GM12878 (cell line): ENCODE results near the gene P3H3. TPM values are rescaled to one million over a fixed set of nuclear protein-coding genes. Genes with fewer than 3 reads are reported as not detected.

Experiments
- ATAC-seq: fragments of 200-7000 bp; cut with Tn5 transposase; 3 replicates; pipeline ENCODE4 v1.9.1; 2020; ENCODE audit warnings: mild to moderate bottlenecking, moderate library complexity
- BruUV-seq: library from RNA; stranded (reverse); fragments of 400-500 nt; replicated peaks from 2 replicates; lab custom pipeline; 2021; lab: Mats Ljungman, UMichigan
- CTCF ChIA-PET: fragments of 300-600 bp; sonication (Branson Sonifier 250); formaldehyde crosslinking; extraction: SDS; loops from one replicate; lab custom pipeline; 2021; ENCODE audit warnings: inconsistent platforms; lab: Yijun Ruan, JAX
- POLR2A ChIA-PET: fragments of 350-600 bp; formaldehyde crosslinking; extraction: SDS; loops from one replicate; lab custom pipeline; 2021; ENCODE audit warnings: inconsistent platforms; lab: Charles Lee
- RAD21 ChIA-PET: fragments of 300-600 bp; sonication (Branson Sonifier 250); formaldehyde crosslinking; loops from one replicate; lab custom pipeline; 2023; ENCODE audit warnings: antibody characterized with exemption; ENCODE audit not compliant: unreplicated experiment; lab: Charles Lee
- SMC1A ChIA-PET: fragments of 300-600 bp; sonication (Branson Sonifier 250); formaldehyde crosslinking; loops from one replicate; lab custom pipeline; 2023; ENCODE audit not compliant: unreplicated experiment, uncharacterized antibody; lab: Charles Lee
- DNase-seq: peaks from one replicate; pipeline ENCODE4 v3.0.0-alpha.2; 2011; ENCODE audit warnings: low read depth, low spot score
- FAIRE-seq: peaks from 3 replicates; lab custom pipeline; 2011; peaks lifted over from hg19 to GRCh38; lab: Jason Lieb, UNC
- H2AFZ ChIP-seq: 2 replicates; pipeline ENCODE4 v1.6.0; 2011; ENCODE audit warnings: low read depth, low read length, control low read depth; ENCODE audit not compliant: control insufficient read depth
- H3K27ac ChIP-seq: 2 replicates; pipeline ENCODE4 v1.5.1; 2011; ENCODE audit warnings: control low read depth; ENCODE audit not compliant: control insufficient read depth, insufficient read depth
- H3K27me3 ChIP-seq, 2 experiments: replicated peaks in 1 of 2; 2 replicates each; pipeline versions ENCODE4 v1.6.0 to v1.6.1; 2011; ENCODE audit warnings: low read length in 1 of 2; ENCODE audit not compliant: control insufficient read depth in 2 of 2, insufficient read depth in 2 of 2
- H3K36me3 ChIP-seq, 2 experiments: 2 replicates each; pipeline ENCODE4 v1.5.1; 2011; ENCODE audit warnings: low read length in 1 of 2; ENCODE audit not compliant: control insufficient read depth in 2 of 2, insufficient read depth in 2 of 2
- H3K4me1 ChIP-seq: 2 replicates; pipeline ENCODE4 v1.6.1; 2011; ENCODE audit warnings: mild to moderate bottlenecking, low read length, moderate library complexity, mixed read lengths; ENCODE audit not compliant: control insufficient read depth, insufficient read depth
- H3K4me2 ChIP-seq: 2 replicates; pipeline ENCODE4 v1.6.0; 2011; ENCODE audit warnings: control low read depth; ENCODE audit not compliant: control insufficient read depth, insufficient read depth
- H3K4me3 ChIP-seq: fragments of 200-600 bp; sonication (generic); 2 replicates; pipeline ENCODE4 v1.5.1; 2016
- H3K79me2 ChIP-seq: 2 replicates; pipeline ENCODE4 v1.6.0; 2011; ENCODE audit warnings: low read length; ENCODE audit not compliant: control insufficient read depth, insufficient read depth
- H3K9ac ChIP-seq: 2 replicates; pipeline ENCODE4 v1.8.0; 2011; ENCODE audit warnings: low read length, control low read depth, mixed read lengths; ENCODE audit not compliant: control insufficient read depth, insufficient read depth
- H3K9me3 ChIP-seq: replicated peaks from 3 replicates; pipeline ENCODE4 v1.5.1; 2011; ENCODE audit warnings: mild to moderate bottlenecking, low read length; ENCODE audit not compliant: control insufficient read depth, insufficient read depth
- H4K20me1 ChIP-seq: 2 replicates; pipeline ENCODE4 v1.6.0; 2011; ENCODE audit not compliant: control insufficient read depth, insufficient read depth
- ATF7 ChIP-seq: fragments of 450-650 bp; IDR thresholded peaks from 2 replicates; pipeline ENCODE4 v1.6.1; 2016; ENCODE audit warnings: low read depth, mild to moderate bottlenecking
- CBX5 ChIP-seq: sonication (generic); IDR thresholded peaks from 2 replicates; pipeline ENCODE4 v1.6.1; 2016; ENCODE audit warnings: low read depth, moderate library complexity, mild to moderate bottlenecking, inconsistent platforms
- CEBPB ChIP-seq, 2 experiments: fragments of 150-350 bp in 1 of 2; IDR thresholded peaks; 2 replicates each; pipeline ENCODE4 v1.6.1; 2012 to 2014; ENCODE audit warnings: low read depth in 2 of 2, low read length in 2 of 2, borderline replicate concordance in 1 of 2, inconsistent platforms in 1 of 2
- DPF2 ChIP-seq: fragments of 450-650 bp; IDR thresholded peaks from 2 replicates; pipeline ENCODE4 v1.6.1; 2017; ENCODE audit warnings: mild to moderate bottlenecking
- EED ChIP-seq: sonication (generic); IDR thresholded peaks from 2 replicates; pipeline ENCODE4 v1.6.1; 2016; ENCODE audit warnings: antibody characterized with exemption, low read depth
- HDAC2 ChIP-seq: fragments of 200-600 bp; sonication (generic); IDR thresholded peaks from 2 replicates; pipeline ENCODE4 v1.6.1; 2017
- MTA2 ChIP-seq: fragments of 450-650 bp; IDR thresholded peaks from 2 replicates; pipeline ENCODE4 v1.6.1; 2016; ENCODE audit warnings: low read depth, mild to moderate bottlenecking, moderate library complexity
- RFX5 ChIP-seq: IDR thresholded peaks from 2 replicates; pipeline ENCODE4 v1.6.1; 2011; ENCODE audit warnings: low read depth, low read length, improper control_type of control experiment
- SMAD5 ChIP-seq: IDR thresholded peaks from 2 replicates; pipeline ENCODE4 v1.6.1; 2016; ENCODE audit warnings: antibody characterized with exemption, low read depth
- TCF7 ChIP-seq: IDR thresholded peaks from 2 replicates; pipeline ENCODE4 v1.6.1; 2014; ENCODE audit warnings: antibody characterized with exemption, borderline replicate concordance
- ZNF207 ChIP-seq: fragments of 450-650 bp; IDR thresholded peaks from 2 replicates; pipeline ENCODE4 v1.6.1; 2014; ENCODE audit warnings: antibody characterized with exemption, mild to moderate bottlenecking, borderline replicate concordance
- WGBS: methylation state at CpG from one replicate; pipeline ENCODE4 v1.1.6; 2016; ENCODE audit warnings: low lambda C conversion rate; ENCODE audit not compliant: insufficient replicate concordance, insufficient coverage; ENCODE audit errors: missing lambda C conversion rate; 5-methylcytosine and 5-hydroxymethylcytosine counted together
- in situ Hi-C: fragments of 300-500 bp; cut with MboI; formaldehyde crosslinking; loops from 9 replicates; pipeline ENCODE4 v1.14.3; 2018; ENCODE audit warnings: mixed read lengths
- intact Hi-C: fragments of 100-400 bp; cut with micrococcal nuclease; formaldehyde crosslinking; loops from one replicate; pipeline ENCODE4 v1.14.2; 2022; ENCODE audit not compliant: unreplicated experiment
- polyA plus RNA-seq, 11 experiments: library from polyadenylated mRNA; depleted of rRNA in 4 of 11; unstranded in 6 of 11; stranded (reverse) in 5 of 11; fragments of >200 nt; fragmentation: Nextera tagmentation in 4 of 11; fragmentation: Illumina TruSeq in 1 of 11; extraction: Ambion mirVana in 4 of 11; extraction: Trizol in 1 of 11; gene quantifications; 1 replicate in 1 of 11; 2 replicates in 10 of 11; pipeline versions ENCODE4 v1.2.1 to v1.2.3, GENCODE V29; 2011 to 2016; ENCODE audit warnings: inconsistent platforms in 2 of 11, missing spikeins in 2 of 11, low read depth in 1 of 11
- total RNA-seq, 4 experiments: library from RNA; depleted of rRNA in 3 of 4; stranded (reverse); fragments of >200 nt in 3 of 4; fragmentation: Illumina TruSeq in 1 of 4; extraction: Trizol in 1 of 4; gene quantifications; 2 replicates each; pipeline versions ENCODE4 v1.2.1 to v1.2.3, GENCODE V29; 2013 to 2021
- TF ChIP-seq, protein P1 (sequence below): IDR thresholded peaks from 2 replicates; pipeline ENCODE4 v1.6.1; 2011; ENCODE audit warnings: borderline replicate concordance, low read depth, mild to moderate bottlenecking, moderate library complexity, low read length; ENCODE audit not compliant: insufficient read depth, poor library complexity, severe bottlenecking
- TF ChIP-seq, protein P2 (sequence below): fragments of 450-650 bp; IDR thresholded peaks from 2 replicates; pipeline ENCODE4 v1.6.1; 2016; ENCODE audit warnings: mild to moderate bottlenecking, moderate library complexity, borderline replicate concordance
- TF ChIP-seq, protein P3 (sequence below): IDR thresholded peaks from 2 replicates; pipeline ENCODE4 v1.6.1; 2011; ENCODE audit warnings: borderline replicate concordance, low read depth, mild to moderate bottlenecking, moderate library complexity, mixed read lengths, low read length; ENCODE audit not compliant: insufficient read depth; ENCODE audit errors: extremely low read length

The P3H3 gene
- total and polyA plus RNA-seq, 10 of the 15 experiments (the other 5 are each of a cell fraction or from before 2014, with no cell fraction given): 0.03 to 0.21 (median 0.05) TPM; not detected in 7

DNA sequence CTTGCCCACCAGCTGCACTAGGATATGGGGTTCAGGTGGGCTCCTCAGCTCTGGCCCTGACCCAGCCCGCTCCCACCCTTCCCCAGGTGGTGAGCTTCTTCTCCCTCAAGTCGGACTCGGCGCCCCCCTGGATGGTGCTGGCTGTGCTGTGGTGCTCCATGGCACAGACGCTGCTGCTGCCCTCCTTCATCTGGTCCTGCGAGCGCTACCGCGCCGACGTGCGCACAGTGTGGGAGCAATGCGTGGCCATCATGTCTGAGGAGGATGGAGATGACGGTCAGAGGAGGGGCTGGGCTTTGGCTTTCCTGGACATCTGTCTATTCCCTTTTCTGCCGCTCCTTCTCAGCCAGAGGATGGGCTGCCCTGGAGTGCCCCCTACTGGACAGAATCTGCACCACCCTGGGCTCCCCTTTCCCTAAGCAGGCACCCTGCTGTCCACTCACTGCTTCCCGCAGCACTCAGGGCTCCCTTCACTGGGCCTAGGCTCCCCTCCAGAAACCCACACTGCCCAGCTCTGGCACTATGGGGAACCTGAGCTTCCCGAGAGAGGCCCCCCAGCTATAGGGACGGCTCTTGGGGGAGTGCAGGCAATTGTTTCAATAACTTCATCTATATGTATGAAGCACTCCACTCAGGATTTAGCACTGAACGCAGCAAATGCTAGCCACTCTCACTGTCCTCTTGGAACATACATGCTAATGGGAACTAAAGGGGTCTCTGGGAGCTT lies 2.6 kb upstream of the P3H3 start (continued):
- TF ChIP-seq MTA2: no peak
- TF ChIP-seq, protein P1, sequence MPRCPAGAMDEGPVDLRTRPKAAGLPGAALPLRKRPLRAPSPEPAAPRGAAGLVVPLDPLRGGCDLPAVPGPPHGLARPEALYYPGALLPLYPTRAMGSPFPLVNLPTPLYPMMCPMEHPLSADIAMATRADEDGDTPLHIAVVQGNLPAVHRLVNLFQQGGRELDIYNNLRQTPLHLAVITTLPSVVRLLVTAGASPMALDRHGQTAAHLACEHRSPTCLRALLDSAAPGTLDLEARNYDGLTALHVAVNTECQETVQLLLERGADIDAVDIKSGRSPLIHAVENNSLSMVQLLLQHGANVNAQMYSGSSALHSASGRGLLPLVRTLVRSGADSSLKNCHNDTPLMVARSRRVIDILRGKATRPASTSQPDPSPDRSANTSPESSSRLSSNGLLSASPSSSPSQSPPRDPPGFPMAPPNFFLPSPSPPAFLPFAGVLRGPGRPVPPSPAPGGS: no peak
- TF ChIP-seq ZNF207: no peak
- no peak for TF ChIP-seq RFX5

DNA sequence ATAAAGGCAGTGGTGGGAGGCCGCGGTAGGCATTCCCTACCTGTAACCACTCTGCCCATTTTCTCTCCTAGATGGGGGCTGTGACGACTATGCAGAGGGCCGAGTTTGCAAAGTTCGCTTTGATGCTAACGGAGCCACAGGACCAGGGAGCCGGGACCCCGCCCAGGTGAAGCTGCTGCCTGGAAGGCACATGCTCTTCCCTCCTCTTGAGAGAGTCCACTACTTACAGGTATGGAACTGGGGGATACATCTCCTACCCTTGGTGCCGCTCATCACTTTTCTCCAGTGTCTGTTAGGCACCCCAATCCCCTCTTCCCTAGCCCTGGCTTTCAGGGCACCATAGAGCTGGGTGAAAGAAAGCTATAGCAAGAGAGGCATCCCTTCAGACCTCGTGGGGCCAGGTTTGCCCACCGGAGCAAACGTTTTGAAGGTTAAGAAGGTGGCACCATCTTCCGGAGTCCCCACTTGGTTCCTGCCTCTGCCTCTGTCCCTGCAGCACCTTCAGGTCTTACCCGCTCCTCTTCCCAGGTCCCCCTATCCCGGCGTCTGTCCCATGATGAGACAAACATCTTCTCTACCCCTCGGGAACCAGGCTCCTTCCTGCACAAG lies 2.0 kb upstream of the P3H3 start:
- no peaks in the 10 kb centered on the region for H3K79me2 ChIP-seq
- ATAC-seq (no peak), DNase-seq (no peak), FAIRE-seq (no peak)
- H3K4me3 ChIP-seq: no peak overlapping the region
- H3K9ac ChIP-seq: no peak overlapping the region
- no peak overlapping the region for H2AFZ ChIP-seq
- SMC1A ChIA-PET: interaction anchor here (0.8 to 4.8 kb wide), 5 partner anchors 8 to 90 kb away, joined by 3 to 23 read pairs (median 6); partner anchors contain the start of gene MLF2
- H3K27ac ChIP-seq: no peak overlapping the region
- no peaks in the 10 kb centered on the region for H4K20me1 ChIP-seq
- H3K27me3 ChIP-seq: peaks cover 27 to 32% of the 10 kb centered on the region in 2 experiments
- H3K36me3 ChIP-seq: no peaks in the 10 kb centered on the region
- H3K4me2 ChIP-seq: no peak overlapping the region
- no peaks in the 10 kb centered on the region for H3K9me3 ChIP-seq
- RAD21 ChIA-PET: interaction anchor here (0.5 to 4.2 kb wide), 4 partner anchors 18 to 138 kb away, joined by 3 to 25 read pairs (median 6); partner anchors contain the start of genes MLF2, PTMS and ZNF384
- intact Hi-C loops (loop anchor here (5.0 kb wide), 1 partner anchor 89 kb away; no protein-coding TSS in a partner anchor), in situ Hi-C loops (loop anchor here (5.0 kb wide), 1 partner anchor 74 kb away; the partner anchor contains the start of gene MLF2)
- POLR2A ChIA-PET: interaction anchor here (1.3 kb wide), 1 partner anchor 191 kb away, joined by 3 read pairs; no protein-coding TSS in a partner anchor
- CTCF ChIA-PET: interaction anchor here (0.7 to 5.1 kb wide), 15 partner anchors 8 to 133 kb away, joined by 3 to 71 read pairs (median 4); partner anchors contain the start of genes COPS7A, MLF2, SPSB2 and USP5
- no TSS peak for BruUV-seq
- WGBS: 43% methylated on average over 17 of the region's 17 CpGs
- H3K4me1 ChIP-seq: peaks cover 4% of the 10 kb centered on the region
- TF ChIP-seq, protein P2, sequence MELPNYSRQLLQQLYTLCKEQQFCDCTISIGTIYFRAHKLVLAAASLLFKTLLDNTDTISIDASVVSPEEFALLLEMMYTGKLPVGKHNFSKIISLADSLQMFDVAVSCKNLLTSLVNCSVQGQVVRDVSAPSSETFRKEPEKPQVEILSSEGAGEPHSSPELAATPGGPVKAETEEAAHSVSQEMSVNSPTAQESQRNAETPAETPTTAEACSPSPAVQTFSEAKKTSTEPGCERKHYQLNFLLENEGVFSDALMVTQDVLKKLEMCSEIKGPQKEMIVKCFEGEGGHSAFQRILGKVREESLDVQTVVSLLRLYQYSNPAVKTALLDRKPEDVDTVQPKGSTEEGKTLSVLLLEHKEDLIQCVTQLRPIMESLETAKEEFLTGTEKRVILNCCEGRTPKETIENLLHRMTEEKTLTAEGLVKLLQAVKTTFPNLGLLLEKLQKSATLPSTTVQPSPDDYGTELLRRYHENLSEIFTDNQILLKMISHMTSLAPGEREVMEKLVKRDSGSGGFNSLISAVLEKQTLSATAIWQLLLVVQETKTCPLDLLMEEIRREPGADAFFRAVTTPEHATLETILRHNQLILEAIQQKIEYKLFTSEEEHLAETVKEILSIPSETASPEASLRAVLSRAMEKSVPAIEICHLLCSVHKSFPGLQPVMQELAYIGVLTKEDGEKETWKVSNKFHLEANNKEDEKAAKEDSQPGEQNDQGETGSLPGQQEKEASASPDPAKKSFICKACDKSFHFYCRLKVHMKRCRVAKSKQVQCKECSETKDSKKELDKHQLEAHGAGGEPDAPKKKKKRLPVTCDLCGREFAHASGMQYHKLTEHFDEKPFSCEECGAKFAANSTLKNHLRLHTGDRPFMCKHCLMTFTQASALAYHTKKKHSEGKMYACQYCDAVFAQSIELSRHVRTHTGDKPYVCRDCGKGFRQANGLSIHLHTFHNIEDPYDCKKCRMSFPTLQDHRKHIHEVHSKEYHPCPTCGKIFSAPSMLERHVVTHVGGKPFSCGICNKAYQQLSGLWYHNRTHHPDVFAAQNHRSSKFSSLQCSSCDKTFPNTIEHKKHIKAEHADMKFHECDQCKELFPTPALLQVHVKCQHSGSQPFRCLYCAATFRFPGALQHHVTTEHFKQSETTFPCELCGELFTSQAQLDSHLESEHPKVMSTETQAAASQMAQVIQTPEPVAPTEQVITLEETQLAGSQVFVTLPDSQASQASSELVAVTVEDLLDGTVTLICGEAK: no peak
- no peak for TF ChIP-seq ATF7
- no peak for TF ChIP-seq EED
- TF ChIP-seq SMAD5: no peak
- no peak for TF ChIP-seq CEBPB (IDR thresholded peaks at IDR 0.05; ENCODE audit: borderline replicate concordance in 1 of 2, low read depth in 2 of 2, low read length in 2 of 2)
- no peak for TF ChIP-seq TCF7
- TF ChIP-seq HDAC2: no peak
- TF ChIP-seq, protein P3, sequence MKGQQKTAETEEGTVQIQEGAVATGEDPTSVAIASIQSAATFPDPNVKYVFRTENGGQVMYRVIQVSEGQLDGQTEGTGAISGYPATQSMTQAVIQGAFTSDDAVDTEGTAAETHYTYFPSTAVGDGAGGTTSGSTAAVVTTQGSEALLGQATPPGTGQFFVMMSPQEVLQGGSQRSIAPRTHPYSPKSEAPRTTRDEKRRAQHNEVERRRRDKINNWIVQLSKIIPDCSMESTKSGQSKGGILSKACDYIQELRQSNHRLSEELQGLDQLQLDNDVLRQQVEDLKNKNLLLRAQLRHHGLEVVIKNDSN: no peak
- no peak for TF ChIP-seq DPF2
- no peak for TF ChIP-seq CBX5
